ENCODE measurements around the gene CEP83.

- no peak for TF ChIP-seq POLR2AphosphoS5 (IDR thresholded peaks at IDR 0.05; ENCODE audit: insufficient read depth in 1 of 2, low read depth in 1 of 2)
- TF ChIP-seq CTCF (IDR thresholded peaks at IDR 0.05) = no peak
These were observed 31.9 kb downstream of the CEP83 start for GRCh38 chr12:94427501-94428381.

All from vagina (tissue), 2 donors.